T-cell (primary cell): ENCODE data around the gene SERPINB3. TPM values are rescaled to one million over a fixed set of nuclear protein-coding genes. Genes with fewer than 3 reads are reported as not detected.

Experiments used
- ATAC-seq, 4 experiments: fragments of 200-7000 bp in 3 of 4; fragments of 150-1000 bp in 1 of 4; cut with Tn5 transposase; replicated peaks in 1 of 4; 1 replicate in 3 of 4; 2 replicates in 1 of 4; pipeline ENCODE4 v1.10.0; 2021; ENCODE audit warnings: moderate library complexity in 3 of 4, mild to moderate bottlenecking in 2 of 4, moderate number of reproducible peaks in 1 of 4
- CTCF ChIA-PET, 2 donors: fragments of 300-600 bp; sonication (Branson Sonifier 250); formaldehyde crosslinking; loops; one replicate each; lab custom pipeline; 2022; ENCODE audit warnings: antibody characterized with exemption in 2 of 2; lab: Charles Lee
- POLR2A ChIA-PET, 2 donors: fragments of 300-600 bp; sonication (Branson Sonifier 250); formaldehyde crosslinking; loops; one replicate each; lab custom pipeline; 2022; ENCODE audit warnings: antibody characterized with exemption in 2 of 2; lab: Charles Lee
- DNase-seq, 35 experiments: peaks; one replicate each; pipeline versions ENCODE4 v3.0.0 to v3.0.0-alpha.2; 2013 to 2023
- H3K27ac ChIP-seq: one replicate; pipeline ENCODE4 v1.5.1; 2013; ENCODE audit warnings: low read length
- H3K27me3 ChIP-seq, 2 experiments: replicated peaks in 1 of 2; 1 replicate in 1 of 2; 2 replicates in 1 of 2; pipeline versions ENCODE4 v1.6.1 to v1.7.0; 2013; ENCODE audit warnings: low read length in 1 of 2, mixed read lengths in 1 of 2; ENCODE audit not compliant: control insufficient read depth in 2 of 2, insufficient read depth in 2 of 2; ENCODE audit errors: extremely low read depth in 1 of 2
- H3K36me3 ChIP-seq, 2 donors: 1 replicate in 1 of 2; 2 replicates in 1 of 2; pipeline versions ENCODE4 v1.6.1 to v1.7.0; 2013; ENCODE audit warnings: low read length in 1 of 2; ENCODE audit not compliant: control insufficient read depth in 2 of 2, insufficient read depth in 1 of 2; ENCODE audit errors: extremely low read depth in 1 of 2
- H3K4me1 ChIP-seq, 2 experiments: 1 replicate in 1 of 2; 2 replicates in 1 of 2; pipeline versions ENCODE4 v1.6.1 to v1.7.0; 2013; ENCODE audit warnings: low read length in 2 of 2, mixed read lengths in 1 of 2; ENCODE audit not compliant: insufficient read depth in 2 of 2, control insufficient read depth in 1 of 2; ENCODE audit errors: extremely low read depth in 1 of 2
- H3K4me3 ChIP-seq, 2 donors: 1 replicate in 1 of 2; 2 replicates in 1 of 2; pipeline versions ENCODE4 v1.5.1 to v1.7.0; 2013; ENCODE audit warnings: mild to moderate bottlenecking in 2 of 2, low read length in 1 of 2, moderate library complexity in 1 of 2; ENCODE audit not compliant: control insufficient read depth in 1 of 2; ENCODE audit errors: extremely low read depth in 1 of 2
- H3K9me3 ChIP-seq: 2 replicates; pipeline ENCODE4 v1.7.0; 2013
- H3K27ac Mint-ChIP-seq, 2 donors: one replicate each; pipeline ENCODE4 v1.8.0; 2020 to 2021; ENCODE audit warnings: mild to moderate bottlenecking in 2 of 2, mixed read lengths in 2 of 2
- H3K27me3 Mint-ChIP-seq, 2 donors: one replicate each; pipeline ENCODE4 v1.8.0; 2021 to 2022; ENCODE audit warnings: mixed read lengths in 2 of 2
- H3K36me3 Mint-ChIP-seq: one replicate; pipeline ENCODE4 v1.8.0; 2021; ENCODE audit warnings: mixed read lengths
- H3K4me1 Mint-ChIP-seq, 3 donors: one replicate each; pipeline ENCODE4 v1.8.0; 2020 to 2022; ENCODE audit warnings: mixed read lengths in 3 of 3, mild to moderate bottlenecking in 1 of 3
- H3K4me3 Mint-ChIP-seq, 3 donors: one replicate each; pipeline ENCODE4 v1.8.0; 2020 to 2022; ENCODE audit warnings: mild to moderate bottlenecking in 3 of 3, mixed read lengths in 3 of 3, moderate library complexity in 3 of 3
- H3K9me3 Mint-ChIP-seq, 3 donors: one replicate each; pipeline ENCODE4 v1.8.0; 2020 to 2022; ENCODE audit warnings: mixed read lengths in 3 of 3
- WGBS: methylation state at CpG from one replicate; pipeline ENCODE4 v1.1.5; 2013; ENCODE audit warnings: missing lambda C conversion rate; ENCODE audit not compliant: insufficient coverage; 5-methylcytosine and 5-hydroxymethylcytosine counted together
- total RNA-seq, 35 experiments: library from RNA in 6 of 35; stranded (reverse) in 6 of 35; fragments of 120-200 nt in 1 of 35; gene quantifications; one replicate each; pipeline versions ENCODE4 v1.2.1 to v1.2.4 and lab custom pipeline; 2013 to 2026

Gene SERPINB3
- total RNA-seq, 5 donors from 2014 or later (not counting 1 experiment from before 2014, with no cell fraction given), result not detected

GRCh38 chr18:63681449-63682340, 20.0 kb upstream of the SERPINB3 start:
- 100% methylated on average over 1 of the region's 2 CpGs for WGBS
- Mint-ChIP-seq H3K27ac (no peak overlapping the region), H3K4me3 (no peak overlapping the region), H3K27me3 (peaks cover 0 to 8% of the 10 kb centered on the region in 2 donors), H3K9me3 (peaks cover 0 to 9% (median 0%) of the 10 kb centered on the region in 3 donors), H3K36me3 (no peaks in the 10 kb centered on the region), H3K4me1 (no peaks in the 10 kb centered on the region)
- Histone ChIP-seq H3K27ac (no peak overlapping the region), H3K4me1 (no peaks in the 10 kb centered on the region), H3K27me3 (no peaks in the 10 kb centered on the region), H3K9me3 (no peaks in the 10 kb centered on the region), H3K36me3 (no peaks in the 10 kb centered on the region), H3K4me3 (no peak overlapping the region)
- ATAC-seq (no peak), DNase-seq (no peak)
- POLR2A ChIA-PET, result interaction anchor here in 1 of 2 donors (0.5 kb wide), 1 partner anchor 24 kb away, joined by 6 read pairs; no protein-coding TSS in a partner anchor
- CTCF ChIA-PET, result interaction anchor here in 1 of 2 donors (0.7 kb wide), 1 partner anchor 118 kb away, joined by 3 read pairs; no protein-coding TSS in a partner anchor

DNA sequence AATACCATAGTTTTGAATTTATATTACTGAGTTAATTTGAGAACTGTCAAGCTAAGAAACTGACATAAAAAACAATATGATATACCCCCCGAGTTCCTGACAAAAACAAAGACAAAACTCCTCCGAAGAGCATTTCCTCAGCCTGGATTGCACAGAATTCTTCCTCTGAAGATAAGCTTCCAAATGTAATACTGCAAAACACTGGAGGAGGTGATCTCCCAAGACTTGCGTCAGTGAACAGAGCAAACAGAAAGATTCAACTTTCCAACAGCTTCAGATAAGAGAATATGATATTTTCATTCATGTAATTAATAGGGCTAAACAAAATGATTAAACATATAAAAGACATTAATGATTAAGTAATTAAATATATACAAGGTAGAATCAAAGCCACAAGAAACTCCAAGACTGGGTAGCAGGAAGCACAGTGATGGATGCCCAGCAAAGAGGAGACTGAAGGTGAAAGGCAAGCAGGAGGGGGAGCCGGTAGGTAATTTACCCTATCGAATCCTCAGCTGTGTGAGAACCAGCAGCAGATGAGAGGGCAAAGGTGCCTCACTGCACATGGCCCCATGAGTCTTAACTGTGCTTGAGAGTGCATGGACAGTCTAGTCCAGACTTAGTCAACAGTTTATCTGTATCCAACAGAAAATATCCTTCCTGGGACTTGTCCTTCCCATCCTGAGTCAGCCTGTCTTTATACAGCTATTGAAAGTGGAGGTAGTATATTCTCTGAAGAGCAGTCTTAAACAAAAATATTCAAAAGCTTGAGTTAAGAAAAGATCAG, 18.3 kb upstream of the SERPINB3 start:
- Histone ChIP-seq H3K4me3 (no peak overlapping the region), H3K4me1 (no peaks in the 10 kb centered on the region), H3K36me3 (no peaks in the 10 kb centered on the region), H3K9me3 (no peaks in the 10 kb centered on the region), H3K27ac (no peak overlapping the region), H3K27me3 (no peaks in the 10 kb centered on the region)
- H3K9me3 Mint-ChIP-seq, result peaks cover 0 to 9% (median 0%) of the 10 kb centered on the region in 3 donors
- DNase-seq (no peak), ATAC-seq (no peak)
- 76% methylated on average over 3 of the region's 5 CpGs for WGBS
- H3K36me3 Mint-ChIP-seq, result no peaks in the 10 kb centered on the region
- no peaks in the 10 kb centered on the region for H3K4me1 Mint-ChIP-seq
- ChIA-PET CTCF (no interaction called here), POLR2A (no interaction called here)
- no peak overlapping the region for H3K27ac Mint-ChIP-seq
- H3K4me3 Mint-ChIP-seq, result no peak overlapping the region
- H3K27me3 Mint-ChIP-seq, result peaks cover 0 to 6% of the 10 kb centered on the region in 2 donors

GRCh38 chr18:63677500-63678225, 16.0 kb upstream of the SERPINB3 start:
- Histone ChIP-seq H3K9me3 (no peaks in the 10 kb centered on the region), H3K27me3 (no peaks in the 10 kb centered on the region), H3K4me1 (no peaks in the 10 kb centered on the region), H3K36me3 (no peaks in the 10 kb centered on the region), H3K27ac (no peak overlapping the region), H3K4me3 (no peak overlapping the region)
- CTCF ChIA-PET, result interaction anchor here in 1 of 2 donors (0.7 kb wide), 1 partner anchor 20 kb away, joined by 6 read pairs; no protein-coding TSS in a partner anchor
- DNase-seq (no peak), ATAC-seq (no peak)
- Mint-ChIP-seq H3K36me3 (no peaks in the 10 kb centered on the region), H3K27ac (no peak overlapping the region), H3K4me3 (no peak overlapping the region), H3K27me3 (no peaks in the 10 kb centered on the region), H3K4me1 (no peaks in the 10 kb centered on the region), H3K9me3 (peaks cover 0 to 5% (median 2%) of the 10 kb centered on the region in 3 donors)
- POLR2A ChIA-PET, result interaction anchor here in 1 of 2 donors (0.6 kb wide), 1 partner anchor 97 kb away, joined by 20 read pairs; no protein-coding TSS in a partner anchor
- 86% methylated on average over 3 of the region's 5 CpGs for WGBS

GRCh38 chr18:63676526-63677323, 15.0 kb upstream of the SERPINB3 start:
- no peak for DNase-seq
- Histone ChIP-seq H3K4me3 (no peak overlapping the region), H3K27me3 (no peaks in the 10 kb centered on the region), H3K9me3 (no peaks in the 10 kb centered on the region), H3K36me3 (no peaks in the 10 kb centered on the region), H3K27ac (no peak overlapping the region), H3K4me1 (no peaks in the 10 kb centered on the region)
- Mint-ChIP-seq H3K36me3 (no peaks in the 10 kb centered on the region), H3K4me3 (no peak overlapping the region), H3K4me1 (no peaks in the 10 kb centered on the region), H3K27ac (no peak overlapping the region), H3K9me3 (peaks cover 0 to 6% (median 5%) of the 10 kb centered on the region in 3 donors), H3K27me3 (no peaks in the 10 kb centered on the region)
- CTCF ChIA-PET, result interaction anchor here in 1 of 2 donors (0.7 kb wide), 1 partner anchor 21 kb away, joined by 6 read pairs; no protein-coding TSS in a partner anchor
- no CpG with 5 or more reads among the region's 5 CpGs for WGBS
- POLR2A ChIA-PET, result no interaction called here
- ATAC-seq, result no peak

DNA sequence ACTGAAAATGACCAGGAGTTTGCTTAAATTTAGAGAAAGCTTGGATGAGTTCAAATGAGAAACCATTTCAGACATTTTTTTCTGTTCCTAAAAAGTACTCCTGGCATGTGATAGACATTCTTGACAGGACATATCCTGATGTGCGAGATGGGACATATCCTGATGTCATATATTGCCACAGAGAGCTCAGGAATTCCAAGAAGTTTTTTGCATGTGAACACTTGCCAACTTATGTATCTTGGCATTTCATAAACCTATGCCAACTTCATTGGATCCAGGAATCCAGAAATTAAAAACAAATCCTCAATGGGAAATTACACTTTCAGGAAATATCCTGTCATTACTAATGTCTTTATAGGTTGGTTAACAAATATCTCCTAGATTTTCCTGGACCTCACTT, 2.9 kb upstream of the SERPINB3 start:
- no peaks in the 10 kb centered on the region for H3K36me3 ChIP-seq
- CTCF ChIA-PET, result no interaction called here

More for the DNA sequence above, 2.9 kb upstream of the SERPINB3 start:
- no peak for DNase-seq
- Mint-ChIP-seq H3K9me3 (peaks cover 9 to 16% (median 11%) of the 10 kb centered on the region in 3 donors), H3K27ac (no peak overlapping the region), H3K4me3 (no peak overlapping the region), H3K27me3 (no peaks in the 10 kb centered on the region), H3K36me3 (no peaks in the 10 kb centered on the region), H3K4me1 (no peaks in the 10 kb centered on the region)
- Histone ChIP-seq H3K4me1 (no peaks in the 10 kb centered on the region), H3K4me3 (no peak overlapping the region), H3K27ac (no peak overlapping the region), H3K9me3 (no peaks in the 10 kb centered on the region), H3K27me3 (no peaks in the 10 kb centered on the region)
- ATAC-seq, result no peak
- POLR2A ChIA-PET, result no interaction called here
- WGBS, result 100% methylated on average over 1 of the region's 1 CpG
